Neural cell (in vitro differentiated cells): Measurements from ENCODE around the gene RHEBL1. TPM values are rescaled to one million over a fixed set of nuclear protein-coding genes. Genes with fewer than 3 reads are reported as not detected.

Experiments used
- H2AFZ ChIP-seq: fragments of 200-600, 300-800 bp; sonication (generic), shearing (Covaris generic); 2 replicates; pipeline ENCODE4 v1.6.0; 2014; ENCODE audit warnings: low read depth, mild to moderate bottlenecking, antibody characterized with exemption, low read length, moderate library complexity
- H3F3A ChIP-seq: fragments of 200-600 bp; shearing (Covaris generic); 2 replicates; pipeline ENCODE4 v1.6.1; 2016; ENCODE audit warnings: mild to moderate bottlenecking, moderate library complexity, mixed read lengths, antibody characterized with exemption, low read length; ENCODE audit not compliant: insufficient read depth, poor library complexity, severe bottlenecking
- H3K27ac ChIP-seq: fragments of 200-600, 300-800 bp; sonication (generic), shearing (Covaris generic); 2 replicates; pipeline ENCODE4 v1.5.1; 2014; ENCODE audit warnings: mild to moderate bottlenecking, low read length, moderate library complexity
- H3K27me3 ChIP-seq: fragments of 300-800, 200-600 bp; sonication (generic), shearing (Covaris generic); 2 replicates; pipeline ENCODE4 v1.6.0; 2014; ENCODE audit warnings: mild to moderate bottlenecking, low read depth, low read length, moderate library complexity; ENCODE audit not compliant: insufficient read depth
- H3K36me3 ChIP-seq: fragments of 300-800, 200-600 bp; sonication (generic), shearing (Covaris generic); 2 replicates; pipeline ENCODE4 v1.5.1; 2014; ENCODE audit warnings: mild to moderate bottlenecking, antibody characterized with exemption, low read length, moderate library complexity; ENCODE audit not compliant: insufficient read depth
- H3K4me2 ChIP-seq: fragments of 300-800, 200-600 bp; sonication (generic), shearing (Covaris generic); 2 replicates; pipeline ENCODE4 v1.6.0; 2014; ENCODE audit warnings: mild to moderate bottlenecking, low read length
- H3K4me3 ChIP-seq: fragments of 300-800, 200-600 bp; sonication (generic), shearing (Covaris generic); 2 replicates; pipeline ENCODE4 v1.5.1; 2014; ENCODE audit warnings: mild to moderate bottlenecking, low read length, moderate library complexity
- H3K79me2 ChIP-seq: fragments of 200-600 bp; shearing (Covaris generic); replicated peaks from 2 replicates; pipeline ENCODE4 v1.6.0; 2014; ENCODE audit warnings: mild to moderate bottlenecking, low read length, moderate library complexity; ENCODE audit not compliant: insufficient read depth
- H3K9ac ChIP-seq: fragments of 300-800, 200-600 bp; sonication (generic), shearing (Covaris generic); 2 replicates; pipeline ENCODE4 v1.6.1; 2016; ENCODE audit warnings: mild to moderate bottlenecking, low read length, mixed read lengths
- H3K9me2 ChIP-seq: fragments of 200-600 bp; shearing (Covaris generic); 2 replicates; pipeline ENCODE4 v1.6.1; 2016; ENCODE audit warnings: mild to moderate bottlenecking, low read length, mixed read lengths; ENCODE audit not compliant: insufficient read depth
- H3K9me3 ChIP-seq: fragments of 200-600, 300-800 bp; sonication (generic), shearing (Covaris generic); 2 replicates; pipeline ENCODE4 v1.6.1; 2016; ENCODE audit warnings: mild to moderate bottlenecking, mixed run types, low read length, moderate library complexity, mixed read lengths
- H4K20me1 ChIP-seq: fragments of 200-600 bp; shearing (Covaris generic); 2 replicates; pipeline ENCODE4 v1.6.1; 2016; ENCODE audit warnings: mild to moderate bottlenecking, mixed run types; ENCODE audit not compliant: insufficient read depth
- CTCF ChIP-seq: fragments of 450-650 bp; IDR thresholded peaks from 2 replicates; pipeline ENCODE4 v1.5.1; 2014; ENCODE audit warnings: antibody characterized with exemption, mild to moderate bottlenecking, moderate library complexity; ENCODE audit not compliant: poor library complexity, severe bottlenecking
- EP300 ChIP-seq: fragments of 450-650 bp; conservative IDR thresholded peaks from 2 replicates; pipeline ENCODE4 v1.6.1; 2014; ENCODE audit warnings: antibody characterized with exemption, mild to moderate bottlenecking, moderate library complexity; ENCODE audit not compliant: poor library complexity, severe bottlenecking
- EZH2 ChIP-seq: fragments of 200-600, 300-800 bp; shearing (Covaris generic), sonication (generic); IDR thresholded peaks from 2 replicates; pipeline ENCODE4 v1.6.1; 2014; ENCODE audit warnings: antibody characterized with exemption, low read length, borderline replicate concordance, mild to moderate bottlenecking; ENCODE audit not compliant: insufficient read depth, poor library complexity, severe bottlenecking
- MXI1 ChIP-seq: fragments of 450-650 bp; conservative IDR thresholded peaks from 2 replicates; pipeline ENCODE4 v1.6.1; 2014; ENCODE audit warnings: antibody characterized with exemption, mild to moderate bottlenecking; ENCODE audit not compliant: poor library complexity, severe bottlenecking
- POLR2AphosphoS5 ChIP-seq: IDR thresholded peaks from 2 replicates; pipeline ENCODE4 v1.6.1; 2012
- RAD21 ChIP-seq: fragments of 450-650 bp; conservative IDR thresholded peaks from 2 replicates; pipeline ENCODE4 v1.6.1; 2014; ENCODE audit warnings: antibody characterized with exemption, mild to moderate bottlenecking, moderate library complexity
- REST ChIP-seq: IDR thresholded peaks from 2 replicates; pipeline ENCODE4 v1.6.1; 2012; ENCODE audit warnings: borderline replicate concordance
- SMC3 ChIP-seq: fragments of 450-650 bp; conservative IDR thresholded peaks from 2 replicates; pipeline ENCODE4 v1.6.1; 2014; ENCODE audit warnings: antibody characterized with exemption, mild to moderate bottlenecking, moderate library complexity; ENCODE audit not compliant: poor library complexity
- TAF1 ChIP-seq: IDR thresholded peaks from 2 replicates; pipeline ENCODE4 v1.6.1; 2012; ENCODE audit warnings: low read depth
- polyA plus RNA-seq: library from polyadenylated mRNA; depleted of rRNA; stranded (reverse); fragments of >200 nt; gene quantifications from 2 replicates; pipeline ENCODE4 v1.2.3, GENCODE V29; 2014

Gene RHEBL1
- polyA plus RNA-seq, 1 donor from 2014 or later, result 0.68 TPM

GRCh38 chr12:49030714-49031572 is 38.8 kb downstream of the RHEBL1 start:
- no peaks in the 10 kb centered on the region for H3K36me3 ChIP-seq

More at GRCh38 chr12:49030714-49031572, 38.8 kb downstream of the RHEBL1 start:
- H2AFZ ChIP-seq, result no peak overlapping the region
- H3K4me2 ChIP-seq, result no peak overlapping the region
- no peaks in the 10 kb centered on the region for H4K20me1 ChIP-seq
- no peaks in the 10 kb centered on the region for H3K79me2 ChIP-seq
- no peaks in the 10 kb centered on the region for H3K27me3 ChIP-seq
- H3K9me2 ChIP-seq, result no peaks in the 10 kb centered on the region
- H3K9me3 ChIP-seq, result no peaks in the 10 kb centered on the region
- H3K9ac ChIP-seq, result no peak overlapping the region
- TF ChIP-seq POLR2AphosphoS5 (no peak), SMC3 (no peak), EP300 (no peak), TAF1 (no peak), REST (no peak), MXI1 (no peak), RAD21 (no peak), CTCF (no peak), EZH2 (no peak)
- no peak overlapping the region for H3K27ac ChIP-seq
- H3F3A ChIP-seq, result no peaks in the 10 kb centered on the region
- H3K4me3 ChIP-seq, result no peak overlapping the region
